22Rv1 (cell line): ENCODE data around the gene MIA3.

Experiments
- ZFX ChIP-seq: fragments of 450-650 bp; IDR thresholded peaks from 2 replicates; pipeline ENCODE4 v1.6.1; 2017; ENCODE audit warnings: antibody characterized with exemption, borderline replicate concordance
- TF ChIP-seq, protein P1 (sequence below): fragments of 450-650 bp; IDR thresholded peaks from 2 replicates; pipeline ENCODE4 v1.5.1; 2017; ENCODE audit warnings: mild to moderate bottlenecking

- TF ChIP-seq, protein P1, sequence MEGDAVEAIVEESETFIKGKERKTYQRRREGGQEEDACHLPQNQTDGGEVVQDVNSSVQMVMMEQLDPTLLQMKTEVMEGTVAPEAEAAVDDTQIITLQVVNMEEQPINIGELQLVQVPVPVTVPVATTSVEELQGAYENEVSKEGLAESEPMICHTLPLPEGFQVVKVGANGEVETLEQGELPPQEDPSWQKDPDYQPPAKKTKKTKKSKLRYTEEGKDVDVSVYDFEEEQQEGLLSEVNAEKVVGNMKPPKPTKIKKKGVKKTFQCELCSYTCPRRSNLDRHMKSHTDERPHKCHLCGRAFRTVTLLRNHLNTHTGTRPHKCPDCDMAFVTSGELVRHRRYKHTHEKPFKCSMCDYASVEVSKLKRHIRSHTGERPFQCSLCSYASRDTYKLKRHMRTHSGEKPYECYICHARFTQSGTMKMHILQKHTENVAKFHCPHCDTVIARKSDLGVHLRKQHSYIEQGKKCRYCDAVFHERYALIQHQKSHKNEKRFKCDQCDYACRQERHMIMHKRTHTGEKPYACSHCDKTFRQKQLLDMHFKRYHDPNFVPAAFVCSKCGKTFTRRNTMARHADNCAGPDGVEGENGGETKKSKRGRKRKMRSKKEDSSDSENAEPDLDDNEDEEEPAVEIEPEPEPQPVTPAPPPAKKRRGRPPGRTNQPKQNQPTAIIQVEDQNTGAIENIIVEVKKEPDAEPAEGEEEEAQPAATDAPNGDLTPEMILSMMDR: no peak
- TF ChIP-seq ZFX: no peak
These were observed 4.9 kb downstream of the MIA3 start for GRCh38 chr1:222622765-222623164.
